Measurements from ENCODE around the gene CYP27A1. TPM values are rescaled to one million over a fixed set of nuclear protein-coding genes. Genes with fewer than 3 reads are reported as not detected.

Gene CYP27A1
- 57.1 and 61.8 TPM in 2 replicates for total RNA-seq (2014; rRNA removed; shearing (Covaris generic))
- polyA plus RNA-seq (2015; cell fraction: cytosol; rRNA removed), result 84.0 and 91.0 TPM in 2 replicates
- polyA plus RNA-seq (2015; cell fraction: nucleus; rRNA removed), result 33.5 and 34.8 TPM in 2 replicates

DNA sequence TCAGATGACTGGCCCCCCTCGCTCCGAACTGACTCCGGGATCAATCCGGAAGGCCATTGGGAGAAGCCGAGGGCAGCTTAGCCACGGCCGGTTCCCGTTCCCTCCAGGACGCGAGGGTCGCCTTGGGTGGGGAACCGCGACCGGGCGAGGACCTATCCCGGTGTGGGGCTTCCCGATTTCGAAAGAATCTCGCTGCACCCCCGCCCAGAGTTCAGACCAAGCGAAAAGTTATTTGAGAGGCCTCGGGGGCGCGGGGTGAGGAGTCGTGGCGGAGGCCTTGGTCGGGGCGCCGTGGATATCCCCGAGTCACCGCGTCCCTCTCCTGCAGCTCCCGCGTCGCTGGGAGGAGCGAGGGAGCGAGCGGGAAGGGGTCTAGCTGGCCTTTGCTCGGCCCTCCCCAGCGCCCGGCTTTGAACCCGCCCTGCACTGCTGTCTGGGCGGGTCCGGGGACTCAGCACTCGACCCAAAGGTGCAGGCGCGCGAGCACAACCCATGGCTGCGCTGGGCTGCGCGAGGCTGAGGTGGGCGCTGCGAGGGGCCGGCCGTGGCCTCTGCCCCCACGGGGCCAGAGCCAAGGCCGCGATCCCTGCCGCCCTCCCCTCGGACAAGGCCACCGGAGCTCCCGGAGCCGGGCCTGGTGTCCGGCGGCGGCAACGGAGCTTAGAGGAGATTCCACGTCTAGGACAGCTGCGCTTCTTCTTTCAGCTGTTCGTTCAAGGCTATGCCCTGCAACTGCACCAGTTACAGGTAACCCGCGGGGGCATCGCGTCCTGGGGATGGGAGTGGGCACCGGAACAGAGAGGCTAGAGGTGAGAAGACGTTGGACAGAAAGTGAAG, at the start of gene CYP27A1:
Gene CYP27A1, plus strand, starts transcription at position 457 of the 837 bp plus-strand sequence. Its CDS starts 36 bp downstream, at position 493.
- in situ Hi-C loops (cut with HindIII; ENCODE audit: low pct_unique_long_range_greater_than_20kb, low sequenced_read_pairs), result no loop called here
- peak; percentile 35 for DNase-seq (ENCODE audit: low read depth, low spot score)

DNA sequence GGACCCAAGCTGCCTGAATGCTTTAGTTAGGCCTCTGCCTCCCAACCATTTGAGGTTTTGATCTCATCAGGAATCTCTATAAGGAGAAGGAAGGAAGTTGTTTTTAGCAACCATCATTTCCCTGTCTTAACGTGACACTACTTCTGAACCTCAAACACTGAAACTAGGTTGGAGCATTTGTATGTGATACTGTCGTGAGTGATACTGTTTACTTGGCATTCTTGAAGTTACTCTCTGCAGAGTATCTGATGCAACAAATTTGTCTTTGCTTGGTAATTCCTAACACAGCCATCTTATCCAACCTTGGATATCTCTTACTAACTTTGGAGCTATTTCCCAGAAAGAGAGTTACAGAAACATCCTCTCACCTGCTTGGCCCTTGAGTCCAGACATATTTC, 49.2 kb upstream of the CYP27A1 start:
- in situ Hi-C loops (cut with HindIII; ENCODE audit: low pct_unique_long_range_greater_than_20kb, low sequenced_read_pairs), result no loop called here
- DNase-seq (ENCODE audit: low read depth, low spot score), result no peak

GRCh38 chr2:218733171-218734021, 48.6 kb upstream of the CYP27A1 start:
- DNase-seq (ENCODE audit: low read depth, low spot score), result no peak
- in situ Hi-C loops (cut with HindIII; ENCODE audit: low pct_unique_long_range_greater_than_20kb, low sequenced_read_pairs), result no loop called here

- no peak for DNase-seq (ENCODE audit: low read depth, low spot score)
- in situ Hi-C loops (cut with HindIII; ENCODE audit: low pct_unique_long_range_greater_than_20kb, low sequenced_read_pairs), result no loop called here
These were observed 47.6 kb upstream of the CYP27A1 start for GRCh38 chr2:218734190-218734975.

GRCh38 chr2:218736531-218736930, 45.4 kb upstream of the CYP27A1 start:
- in situ Hi-C loops (cut with HindIII; ENCODE audit: low pct_unique_long_range_greater_than_20kb, low sequenced_read_pairs), result no loop called here
- DNase-seq (ENCODE audit: low read depth, low spot score), result no peak

DNA sequence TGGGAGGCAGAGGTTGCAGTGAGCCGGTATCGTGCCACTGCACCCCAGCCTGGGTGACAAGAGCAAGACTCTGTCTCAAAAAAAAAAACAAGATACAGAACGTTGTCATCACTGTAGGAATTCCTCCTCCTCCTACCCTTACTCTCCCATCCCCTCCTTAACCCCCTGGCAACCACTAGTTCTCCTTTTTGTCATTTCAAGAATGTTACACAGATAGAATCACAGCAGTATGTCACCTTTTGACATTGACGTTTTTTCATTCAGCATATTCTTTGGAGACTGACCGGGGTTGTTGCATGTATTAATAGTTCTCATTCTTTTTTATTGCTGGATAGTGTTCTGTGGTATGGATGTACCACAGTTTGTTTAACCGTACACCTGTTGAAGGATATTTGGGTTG, 38.9 kb upstream of the CYP27A1 start:
- in situ Hi-C loops (cut with HindIII; ENCODE audit: low pct_unique_long_range_greater_than_20kb, low sequenced_read_pairs), result no loop called here
- DNase-seq (ENCODE audit: low read depth, low spot score), result no peak

DNA sequence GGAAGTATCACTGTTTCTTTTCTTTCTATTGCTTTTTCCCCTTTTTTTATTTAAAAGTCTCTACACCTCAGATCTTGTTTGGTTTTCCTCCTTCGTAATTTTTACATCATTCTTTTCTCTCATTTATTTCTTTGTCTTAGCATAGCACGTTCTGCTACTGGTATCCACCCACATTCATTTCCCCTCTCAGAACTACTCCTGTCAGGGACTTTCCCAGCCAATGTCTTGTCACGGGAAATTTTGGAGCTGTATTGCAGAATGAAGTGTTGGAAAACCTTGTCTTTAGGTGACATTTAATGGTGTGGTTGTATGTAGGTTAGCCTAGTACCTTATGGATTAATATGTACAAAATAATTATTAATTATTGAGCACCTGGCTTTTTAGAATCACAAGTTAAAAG, 37.3 kb upstream of the CYP27A1 start:
- in situ Hi-C loops (cut with HindIII; ENCODE audit: low pct_unique_long_range_greater_than_20kb, low sequenced_read_pairs), result no loop called here
- no peak for DNase-seq (ENCODE audit: low read depth, low spot score)

DNA sequence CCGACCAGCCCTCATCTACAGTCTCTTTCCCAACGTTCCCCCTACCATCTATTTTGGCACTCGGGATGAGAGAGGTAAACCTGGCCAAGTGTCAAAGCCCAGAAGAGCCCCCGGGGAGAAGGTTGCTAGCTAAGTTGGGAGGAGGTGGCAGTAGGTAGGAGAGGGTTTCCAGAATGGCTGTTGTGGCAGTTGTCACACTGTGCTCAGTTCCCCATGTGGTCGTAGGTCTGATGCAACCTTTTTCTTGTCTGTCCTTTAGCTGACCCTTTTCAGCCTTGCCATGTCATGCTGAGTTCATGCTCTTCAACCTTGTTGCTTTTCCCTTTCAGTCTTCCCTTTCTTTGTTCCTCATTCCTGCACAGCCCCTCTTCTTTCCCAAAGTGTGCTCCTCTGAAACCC, 36.8 kb upstream of the CYP27A1 start:
- DNase-seq (ENCODE audit: low read depth, low spot score), result no peak
- in situ Hi-C loops (cut with HindIII; ENCODE audit: low pct_unique_long_range_greater_than_20kb, low sequenced_read_pairs), result no loop called here

GRCh38 chr2:218745559-218746469, 36.1 kb upstream of the CYP27A1 start:
- in situ Hi-C loops (cut with HindIII; ENCODE audit: low pct_unique_long_range_greater_than_20kb, low sequenced_read_pairs), result no loop called here
- peak; percentile 98 for DNase-seq (ENCODE audit: low read depth, low spot score)

DNA sequence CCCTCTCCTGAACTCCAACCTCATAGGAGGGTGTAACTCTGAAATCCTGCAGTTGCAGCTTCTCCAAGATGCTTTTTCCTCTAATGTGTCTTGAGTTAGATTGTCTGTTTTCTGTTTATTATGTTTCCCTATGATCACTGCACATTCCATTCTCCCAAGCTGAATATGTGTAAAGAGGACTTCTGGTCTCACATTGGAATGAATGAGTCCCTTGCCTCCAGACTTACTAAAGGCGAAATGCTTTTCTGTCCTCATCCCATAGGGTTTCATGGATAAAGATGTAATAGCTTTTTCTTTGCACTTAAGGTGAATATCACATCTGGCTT, 35.5 kb upstream of the CYP27A1 start:
- DNase-seq (ENCODE audit: low read depth, low spot score), result no peak
- in situ Hi-C loops (cut with HindIII; ENCODE audit: low pct_unique_long_range_greater_than_20kb, low sequenced_read_pairs), result no loop called here

DNA sequence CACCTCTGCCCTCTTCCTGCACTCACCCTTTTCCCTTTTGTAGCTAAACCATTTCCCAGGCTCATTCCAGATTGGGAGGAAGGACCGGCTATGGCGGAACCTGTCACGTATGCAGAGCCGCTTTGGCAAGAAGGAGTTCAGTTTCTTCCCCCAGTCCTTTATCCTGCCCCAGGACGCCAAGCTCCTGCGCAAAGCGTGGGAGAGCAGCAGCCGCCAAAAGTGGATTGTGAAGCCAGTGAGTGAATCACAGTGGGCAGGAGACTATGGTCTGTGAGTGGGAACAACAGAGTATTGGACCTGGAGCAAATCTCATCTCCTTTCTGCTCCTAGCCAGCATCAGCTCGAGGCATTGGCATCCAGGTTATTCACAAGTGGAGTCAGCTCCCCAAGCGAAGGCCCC, 35.0 kb upstream of the CYP27A1 start:
- in situ Hi-C loops (cut with HindIII; ENCODE audit: low pct_unique_long_range_greater_than_20kb, low sequenced_read_pairs), result no loop called here
- DNase-seq (ENCODE audit: low read depth, low spot score), result no peak

DNA sequence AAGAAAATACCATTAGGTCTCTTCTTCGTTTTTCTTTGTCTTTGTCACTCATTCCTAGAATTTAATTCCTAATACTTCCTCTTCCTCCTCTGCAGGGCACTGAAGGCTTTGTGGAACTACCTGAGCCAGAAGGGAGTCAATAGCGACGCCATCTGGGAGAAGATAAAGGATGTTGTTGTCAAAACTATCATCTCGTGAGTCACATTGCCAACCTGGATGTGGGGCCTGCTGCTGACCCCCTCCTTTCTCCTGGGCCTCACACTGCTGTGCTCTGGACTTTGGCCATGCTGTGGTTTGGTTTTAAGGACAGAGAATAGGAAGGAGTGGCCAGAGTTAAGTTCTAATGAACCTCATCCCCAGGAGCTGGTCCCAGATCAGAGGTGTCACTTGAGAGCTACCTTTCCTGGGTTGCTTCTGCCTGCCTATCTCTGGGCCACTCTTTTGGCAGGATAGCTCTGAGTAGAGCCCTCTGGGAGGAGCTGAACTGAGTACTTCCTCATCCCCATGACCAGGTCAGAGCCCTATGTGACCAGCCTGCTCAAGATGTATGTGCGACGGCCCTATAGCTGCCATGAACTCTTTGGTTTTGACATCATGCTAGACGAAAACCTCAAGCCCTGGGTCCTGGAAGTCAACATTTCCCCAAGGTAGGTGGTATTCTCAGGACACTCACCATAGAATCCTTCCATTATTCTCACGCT, 33.1 kb upstream of the CYP27A1 start:
- DNase-seq (ENCODE audit: low read depth, low spot score), result no peak
- in situ Hi-C loops (cut with HindIII; ENCODE audit: low pct_unique_long_range_greater_than_20kb, low sequenced_read_pairs), result no loop called here

DNA sequence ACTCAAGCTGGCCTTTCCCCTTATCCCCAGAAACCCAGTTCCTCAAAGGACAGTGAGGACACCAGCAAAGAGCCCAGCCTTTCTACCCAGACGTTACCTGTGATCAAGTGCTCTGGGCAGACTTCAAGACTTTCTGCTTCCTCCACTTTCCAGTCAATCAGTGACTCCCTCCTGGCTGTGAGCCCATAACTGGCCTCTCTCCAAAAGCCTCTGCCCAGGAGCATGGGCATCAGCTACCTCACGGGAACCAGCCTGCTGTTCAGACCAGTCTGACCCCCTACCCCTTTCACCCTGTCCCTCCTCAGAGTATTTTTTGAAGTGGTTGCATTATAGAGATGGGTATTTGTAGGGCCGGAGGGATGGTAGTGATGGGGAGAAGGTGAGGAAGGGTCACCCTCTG, 27.7 kb upstream of the CYP27A1 start:
- DNase-seq (ENCODE audit: low read depth, low spot score), result no peak
- in situ Hi-C loops (cut with HindIII; ENCODE audit: low pct_unique_long_range_greater_than_20kb, low sequenced_read_pairs), result no loop called here

GRCh38 chr2:218754781-218755180, 27.2 kb upstream of the CYP27A1 start:
- DNase-seq (ENCODE audit: low read depth, low spot score), result no peak
- in situ Hi-C loops (cut with HindIII; ENCODE audit: low pct_unique_long_range_greater_than_20kb, low sequenced_read_pairs), result no loop called here

- in situ Hi-C loops (cut with HindIII; ENCODE audit: low pct_unique_long_range_greater_than_20kb, low sequenced_read_pairs), result no loop called here
- DNase-seq (ENCODE audit: low read depth, low spot score), result no peak
These were observed 26.8 kb upstream of the CYP27A1 start for GRCh38 chr2:218755198-218755566.

DNA sequence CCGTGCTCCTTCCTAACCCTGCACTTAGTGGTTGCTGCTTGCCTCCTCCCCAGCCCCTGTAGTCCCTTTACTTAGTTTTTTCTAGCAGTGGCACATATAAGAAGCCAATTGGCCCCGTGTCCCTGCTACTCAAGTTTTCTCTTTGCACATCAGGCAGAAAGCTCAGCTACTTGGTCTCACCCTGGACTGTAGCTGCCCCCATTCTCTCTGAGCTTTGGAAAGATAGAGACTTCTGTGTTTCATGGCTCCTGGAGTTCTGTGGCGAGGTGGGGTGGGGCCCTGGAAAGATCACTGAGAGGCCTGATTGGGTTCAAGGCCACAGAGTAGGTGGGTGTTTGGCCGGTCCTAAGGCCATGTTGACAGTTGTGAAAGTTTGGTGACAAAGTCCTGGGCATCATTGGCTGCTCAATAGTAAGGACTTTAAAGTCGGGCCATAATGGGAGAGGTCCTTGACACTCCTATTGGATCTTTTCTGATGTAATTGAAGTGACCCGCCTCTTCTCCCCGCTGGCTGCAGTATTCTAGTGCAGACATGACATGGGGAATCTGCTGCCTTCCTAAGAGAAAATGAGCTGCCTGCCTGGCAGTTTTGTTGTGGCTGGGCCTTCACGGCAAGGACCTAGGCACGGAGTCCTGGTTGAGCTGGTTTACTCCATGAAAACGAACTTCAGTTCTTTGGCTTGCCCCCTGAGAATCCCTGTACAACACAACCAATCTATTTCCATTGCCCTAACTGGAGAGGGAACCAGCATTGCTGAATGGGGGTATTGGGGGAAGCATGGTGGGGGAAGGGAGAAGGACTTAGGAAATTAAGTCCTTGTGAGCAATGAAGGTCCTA, 26.2 kb upstream of the CYP27A1 start:
- DNase-seq (ENCODE audit: low read depth, low spot score), result no peak
- in situ Hi-C loops (cut with HindIII; ENCODE audit: low pct_unique_long_range_greater_than_20kb, low sequenced_read_pairs), result no loop called here

All from SK-MEL-5 (cell line).